AG20443 (cell line): ENCODE results near the gene NOTCH1.
A peak's percentile ranks its signal among the peaks of the same experiment; 100 is the strongest.
"Not testable (repeated sequence)": the region's sequence is repeated elsewhere in the genome, so short reads cannot be mapped to it uniquely, and the experiment has no call there.

Experiments
- DNase-seq: peaks from one replicate; pipeline ENCODE4 v3.0.0; 2012; ENCODE audit warnings: low spot score, mixed read lengths

NOTCH1 gene

GRCh38 chr9:136578915-136579649, 33.2 kb upstream of the NOTCH1 start:
- DNase-seq: no peak

GRCh38 chr9:136578626-136578914, 32.7 kb upstream of the NOTCH1 start:
- DNase-seq: no peak

- no peak for DNase-seq
Measured at GRCh38 chr9:136577941-136578625, 32.2 kb upstream of the NOTCH1 start.

- DNase-seq: no peak
Measured at GRCh38 chr9:136576269-136576626, 30.4 kb upstream of the NOTCH1 start.

GRCh38 chr9:136575626-136576268, 29.9 kb upstream of the NOTCH1 start:
- DNase-seq: no peak

GRCh38 chr9:136574606-136575005, 28.8 kb upstream of the NOTCH1 start:
- not testable (repeated sequence) for DNase-seq

GRCh38 chr9:136572828-136573625, 27.2 kb upstream of the NOTCH1 start:
- DNase-seq: no peak

GRCh38 chr9:136572003-136572827, 26.4 kb upstream of the NOTCH1 start:
- DNase-seq: peak; percentile 40

GRCh38 chr9:136571531-136571930, 25.7 kb upstream of the NOTCH1 start:
- no peak for DNase-seq

GRCh38 chr9:136570916-136571315, 25.1 kb upstream of the NOTCH1 start:
- no peak for DNase-seq

GRCh38 chr9:136570191-136570845, 24.5 kb upstream of the NOTCH1 start:
- no peak for DNase-seq

GRCh38 chr9:136569526-136570148, 23.8 kb upstream of the NOTCH1 start:
- DNase-seq: no peak

- no peak for DNase-seq
Measured at GRCh38 chr9:136568288-136569081, 22.6 kb upstream of the NOTCH1 start.

GRCh38 chr9:136567651-136568287, 21.9 kb upstream of the NOTCH1 start:
- DNase-seq: peak; percentile 90

GRCh38 chr9:136566901-136567300, 21.1 kb upstream of the NOTCH1 start:
- no peak for DNase-seq

GRCh38 chr9:136566553-136566895, 20.7 kb upstream of the NOTCH1 start:
- DNase-seq: no peak

- DNase-seq: no peak
Measured at GRCh38 chr9:136565715-136566552, 20.1 kb upstream of the NOTCH1 start.

GRCh38 chr9:136565086-136565714, 19.4 kb upstream of the NOTCH1 start:
- DNase-seq: no peak
